SK-N-SH treated with all-trans-retinoic acid at 6 μM for 48 hours (cell line): ENCODE data around the gene CATSPERB.
"Not testable (repeated sequence)": the region's sequence is repeated elsewhere in the genome, so short reads cannot be mapped to it uniquely, and the experiment has no call there.

Source experiments
- ATAC-seq: fragments of 200-7000 bp; cut with Tn5 transposase; 3 replicates; pipeline ENCODE4 v1.9.1; 2020; ENCODE audit warnings: mild to moderate bottlenecking, moderate library complexity
- CREB5 ChIP-seq: fragments of 250-450 bp; sonication (Bioruptor Pico); IDR thresholded peaks from 2 replicates; pipeline ENCODE4 v1.5.1; 2020; ENCODE audit warnings: low read depth, mild to moderate bottlenecking, moderate library complexity
- CSDC2 ChIP-seq: fragments of 250-450 bp; sonication (Bioruptor Pico); IDR thresholded peaks from 2 replicates; pipeline ENCODE4 v1.5.0; 2020; ENCODE audit warnings: mild to moderate bottlenecking, moderate library complexity
- CSRNP3 ChIP-seq: fragments of 250-450 bp; sonication (Bioruptor Pico); IDR thresholded peaks from 2 replicates; pipeline ENCODE4 v1.5.1; 2021; ENCODE audit warnings: mild to moderate bottlenecking, moderate library complexity
- ESRRG ChIP-seq: fragments of 250-450 bp; sonication (Bioruptor Pico); IDR thresholded peaks from 2 replicates; pipeline ENCODE4 v1.6.1; 2021; ENCODE audit warnings: mild to moderate bottlenecking
- OSR1 ChIP-seq: fragments of 250-450 bp; sonication (Bioruptor Pico); IDR thresholded peaks from 2 replicates; pipeline ENCODE4 v1.8.0; 2022; ENCODE audit warnings: moderate library complexity, mild to moderate bottlenecking, inconsistent platforms
- PATZ1 ChIP-seq: fragments of 250-450 bp; sonication (Bioruptor Pico); IDR thresholded peaks from 2 replicates; pipeline ENCODE4 v1.8.0; 2020; ENCODE audit warnings: mild to moderate bottlenecking, moderate library complexity, borderline replicate concordance
- POU6F1 ChIP-seq: fragments of 250-450 bp; sonication (Bioruptor Pico); IDR thresholded peaks from 2 replicates; pipeline ENCODE4 v1.8.0; 2021; ENCODE audit warnings: low read depth, mild to moderate bottlenecking, moderate library complexity, borderline replicate concordance
- PPARA ChIP-seq: fragments of 250-450 bp; sonication (Bioruptor Pico); IDR thresholded peaks from 2 replicates; pipeline ENCODE4 v1.5.0; 2020; ENCODE audit warnings: mild to moderate bottlenecking, borderline replicate concordance
- RARB ChIP-seq: fragments of 250-450 bp; sonication (Bioruptor Pico); IDR thresholded peaks from 2 replicates; pipeline ENCODE4 v1.8.0; 2021; ENCODE audit warnings: mild to moderate bottlenecking, moderate library complexity
- TCF4 ChIP-seq: fragments of 250-450 bp; sonication (Bioruptor Pico); IDR thresholded peaks from 2 replicates; pipeline ENCODE4 v1.8.0; 2021; ENCODE audit warnings: mild to moderate bottlenecking, moderate library complexity, borderline replicate concordance
- TSHZ2 ChIP-seq: fragments of 250-450 bp; sonication (Bioruptor Pico); IDR thresholded peaks from 2 replicates; pipeline ENCODE4 v1.5.0; 2020; ENCODE audit warnings: mild to moderate bottlenecking, moderate library complexity
- ZFP3 ChIP-seq: fragments of 250-450 bp; sonication (Bioruptor Pico); IDR thresholded peaks from 2 replicates; pipeline ENCODE4 v1.5.0; 2020; ENCODE audit warnings: mild to moderate bottlenecking, moderate library complexity
- ZNF70 ChIP-seq: fragments of 450-650 bp; formaldehyde crosslinking; IDR thresholded peaks from 2 replicates; pipeline ENCODE4 v1.5.0; 2020; ENCODE audit warnings: mild to moderate bottlenecking, moderate library complexity
- ZNF8 ChIP-seq: fragments of 450-650 bp; formaldehyde crosslinking; IDR thresholded peaks from 2 replicates; pipeline ENCODE4 v1.5.0; 2020; ENCODE audit warnings: mild to moderate bottlenecking, moderate library complexity

The CATSPERB gene

GRCh38 chr14:91679273-91679672 lies 52.6 kb downstream of the CATSPERB start:
- no peak for TF ChIP-seq PATZ1 (CRISPR knock-in tag)
- TF ChIP-seq TCF4 = no peak
- TF ChIP-seq ZNF8 (CRISPR knock-in tag) = no peak
- TF ChIP-seq ZNF70 (CRISPR knock-in tag) = no peak
- TF ChIP-seq POU6F1 (CRISPR knock-in tag) = no peak
- TF ChIP-seq CSDC2 (CRISPR knock-in tag) = no peak
- TF ChIP-seq RARB (CRISPR knock-in tag) = no peak
- no peak for TF ChIP-seq ZFP3
- TF ChIP-seq CREB5 (CRISPR knock-in tag) = no peak
- no peak for TF ChIP-seq PPARA (CRISPR knock-in tag)
- TF ChIP-seq ESRRG (CRISPR knock-in tag) = no peak
- no peak for TF ChIP-seq CSRNP3 (CRISPR knock-in tag)
- no peak for TF ChIP-seq OSR1 (CRISPR knock-in tag)
- TF ChIP-seq, all 23 proteins: peak for 0
- ATAC-seq = no peak

- not testable (repeated sequence) for ATAC-seq
These were observed 54.2 kb downstream of the CATSPERB start for GRCh38 chr14:91677687-91678086.

GRCh38 chr14:91674911-91675310 lies 57.0 kb downstream of the CATSPERB start:
- no peak for ATAC-seq

More at GRCh38 chr14:91674911-91675310, 57.0 kb downstream of the CATSPERB start:
- no peak for TF ChIP-seq PATZ1 (CRISPR knock-in tag)
- TF ChIP-seq ZNF70 (CRISPR knock-in tag) = no peak
- TF ChIP-seq TSHZ2 = no peak
